LNCaP clone FGC (cell line): Measurements from ENCODE around the gene ZER1.

Source experiments
- DNase-seq: peaks from one replicate; pipeline ENCODE4 v3.0.0-alpha.2; 2011; ENCODE audit warnings: low read depth
- H3K4me3 ChIP-seq: 2 replicates; pipeline ENCODE4 v1.5.1; 2011; ENCODE audit warnings: mild to moderate bottlenecking, low read depth, low read length, control low read depth
- CTCF ChIP-seq: IDR thresholded peaks from 2 replicates; pipeline ENCODE4 v1.5.1; 2012; ENCODE audit warnings: mild to moderate bottlenecking; ENCODE audit not compliant: control insufficient read depth, insufficient read depth; ENCODE audit errors: extremely low read depth

ZER1 gene

GRCh38 chr9:128716581-128717254 lies 55.0 kb downstream of the ZER1 start:
- DNase-seq, result no peak
- TF ChIP-seq CTCF, result no peak
- H3K4me3 ChIP-seq, result no peak overlapping the region

GRCh38 chr9:128715436-128715750 lies 56.3 kb downstream of the ZER1 start:
- no peak for TF ChIP-seq CTCF
- DNase-seq, result no peak

GRCh38 chr9:128714586-128715435 lies 56.9 kb downstream of the ZER1 start:
- no peak for TF ChIP-seq CTCF
- H3K4me3 ChIP-seq, result no peak overlapping the region
- no peak for DNase-seq

More at GRCh38 chr9:128715436-128715750, 56.3 kb downstream of the ZER1 start:
- H3K4me3 ChIP-seq, result no peak overlapping the region

GRCh38 chr9:128713941-128714573 lies 57.7 kb downstream of the ZER1 start:
- no peak for DNase-seq
- no peak overlapping the region for H3K4me3 ChIP-seq
- TF ChIP-seq CTCF, result no peak

- DNase-seq, result no peak
- no peak for TF ChIP-seq CTCF
- H3K4me3 ChIP-seq, result no peak overlapping the region
These were observed 58.3 kb downstream of the ZER1 start for GRCh38 chr9:128713411-128713780.

GRCh38 chr9:128712451-128713410 lies 59.0 kb downstream of the ZER1 start:
- no peak for TF ChIP-seq CTCF
- no peak for DNase-seq
- no peak overlapping the region for H3K4me3 ChIP-seq
